CD4-positive, alpha-beta T cell treated with Interleukin-17A for 1 hour (primary cell): ENCODE data around the gene PIK3CA.
"Not testable (repeated sequence)": the region's sequence is repeated elsewhere in the genome, so short reads cannot be mapped to it uniquely, and the experiment has no call there.

Experiments
- DNase-seq: peaks from one replicate; pipeline ENCODE4 v3.0.0-alpha.2; 2020

The PIK3CA gene

DNA sequence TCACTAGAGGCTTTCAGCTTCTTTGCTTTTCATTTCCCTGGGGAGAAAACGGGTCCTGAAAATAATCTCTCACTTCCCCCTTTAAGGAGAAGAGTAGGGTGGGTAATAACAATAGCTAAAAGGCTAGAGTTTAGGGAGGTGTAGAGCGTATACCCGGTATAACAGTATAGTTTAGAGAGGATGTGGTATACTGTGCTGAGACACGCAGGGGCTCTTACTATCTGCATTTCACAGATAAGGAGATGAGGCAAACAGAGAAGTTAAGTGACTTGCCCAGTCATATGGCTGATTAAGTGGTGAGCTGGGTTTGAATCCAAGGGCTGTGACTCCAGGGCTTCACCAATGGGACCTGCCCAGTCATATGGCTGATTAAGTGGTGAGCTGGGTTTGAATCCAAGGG lies 117.7 kb downstream of the PIK3CA start:
- DNase-seq: no peak

GRCh38 chr3:179266701-179267211 lies 118.6 kb downstream of the PIK3CA start:
- no peak for DNase-seq

GRCh38 chr3:179268400-179269051 lies 120.4 kb downstream of the PIK3CA start:
- DNase-seq: no peak

DNA sequence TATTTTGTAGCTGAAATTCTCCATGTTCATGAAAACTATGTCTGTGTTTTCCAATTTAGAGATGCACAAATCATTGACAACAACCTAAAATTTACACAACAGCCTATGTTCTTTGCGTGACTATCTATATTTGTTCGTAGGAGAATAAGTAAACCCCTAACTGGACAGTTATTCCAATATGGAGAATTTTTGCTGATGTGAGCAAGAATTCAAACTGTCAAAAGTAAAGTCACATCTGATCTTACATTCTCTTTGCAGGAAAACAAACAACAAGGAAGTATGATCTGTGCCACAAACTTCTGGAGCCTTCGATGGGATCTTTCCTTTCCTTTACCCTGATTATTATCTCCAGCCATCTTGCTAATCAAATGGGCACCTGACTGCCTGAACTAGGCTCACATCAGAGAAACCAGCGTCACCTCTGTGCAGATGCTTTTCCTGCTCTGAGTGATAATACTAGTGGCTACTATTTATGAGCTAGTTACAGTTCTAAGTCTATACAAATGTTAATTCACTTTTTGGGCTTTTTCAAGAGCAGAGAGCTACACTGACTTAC lies 121.1 kb downstream of the PIK3CA start:
- no peak for DNase-seq

- no peak for DNase-seq
Observed at GRCh38 chr3:179272385-179272784, 124.2 kb downstream of the PIK3CA start.

DNA sequence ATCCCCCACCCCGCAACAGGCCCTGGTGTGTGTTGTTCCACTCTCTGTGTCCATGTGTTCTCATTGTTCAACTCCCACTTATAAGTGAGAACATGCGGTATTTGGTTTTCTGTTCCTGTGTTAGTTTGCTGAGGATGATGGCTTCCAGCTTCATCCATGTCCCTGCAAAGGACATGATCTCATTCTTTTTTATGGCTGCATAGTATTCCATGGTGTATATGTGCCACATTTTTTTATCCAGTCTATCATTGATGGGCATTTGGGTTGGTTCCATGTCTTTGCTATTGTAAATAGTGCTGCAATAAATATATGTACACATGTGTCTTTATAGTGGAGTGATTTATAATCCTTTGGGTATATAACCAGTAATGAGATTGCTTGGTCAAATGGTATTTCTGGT lies 126.3 kb downstream of the PIK3CA start:
- not testable (repeated sequence) for DNase-seq

DNA sequence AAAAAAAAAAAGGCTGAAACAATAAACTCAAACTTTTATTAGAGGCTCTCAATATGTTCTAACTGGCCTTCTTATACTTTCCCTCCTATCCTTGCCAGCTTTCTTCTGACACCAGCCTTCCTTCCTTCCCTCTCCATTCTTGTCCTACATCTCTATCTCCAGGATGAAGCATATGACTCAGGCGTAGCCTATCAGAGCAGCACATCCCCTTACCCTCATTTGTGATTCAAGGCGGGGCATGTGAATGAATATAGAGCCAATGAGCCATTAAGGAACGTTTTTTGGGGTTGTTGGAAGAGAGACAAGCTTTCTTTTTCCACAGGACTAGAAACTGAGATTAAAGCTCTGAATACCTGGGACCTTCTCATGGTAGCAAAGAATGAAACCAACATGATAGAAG lies 127.8 kb downstream of the PIK3CA start:
- DNase-seq: no peak

DNA sequence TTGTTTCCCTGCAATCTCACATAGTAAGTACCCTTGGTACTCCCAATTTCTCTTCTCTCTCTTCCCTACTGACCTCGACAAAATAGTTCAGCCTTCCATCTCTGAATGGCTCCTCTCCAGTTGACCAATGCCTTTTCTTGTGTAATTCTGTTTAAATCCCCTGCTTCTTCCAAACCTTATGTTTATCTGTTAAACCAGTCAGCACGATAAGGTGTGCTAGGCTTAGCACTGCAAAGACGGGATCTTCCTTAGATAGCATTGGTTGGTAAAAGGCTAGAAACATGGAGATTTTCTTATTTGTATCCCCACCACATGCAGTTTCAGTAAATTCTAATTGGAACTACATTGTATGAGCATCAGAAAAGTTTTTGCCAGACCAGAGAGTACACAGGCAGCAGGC lies 128.6 kb downstream of the PIK3CA start:
- no peak for DNase-seq

- DNase-seq: no peak
Observed at GRCh38 chr3:179278151-179278550, 130.0 kb downstream of the PIK3CA start.

GRCh38 chr3:179278932-179279693 lies 131.0 kb downstream of the PIK3CA start:
- DNase-seq: no peak

- no peak for DNase-seq
Observed at GRCh38 chr3:179279837-179280236, 131.7 kb downstream of the PIK3CA start.

DNA sequence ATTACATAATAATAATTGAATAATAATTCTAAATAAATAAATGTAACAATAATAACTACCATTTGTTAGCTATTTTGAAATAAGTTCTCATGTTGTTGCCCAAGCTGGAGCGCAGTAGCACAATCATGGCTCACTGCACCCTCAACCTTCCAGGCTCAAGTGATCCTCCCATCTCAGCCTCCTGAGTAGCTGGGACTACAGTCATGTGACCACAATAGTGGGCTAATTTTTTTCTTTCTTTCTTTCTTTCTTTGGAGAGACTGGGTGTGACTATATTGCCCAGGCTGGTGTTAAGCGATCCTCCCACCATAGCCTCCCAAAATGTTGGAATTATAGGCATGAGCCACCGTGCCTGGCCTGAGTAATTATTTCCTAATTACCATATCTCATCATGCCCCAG lies 133.7 kb downstream of the PIK3CA start:
- DNase-seq: no peak

GRCh38 chr3:179286331-179286730 lies 138.2 kb downstream of the PIK3CA start:
- DNase-seq: no peak

DNA sequence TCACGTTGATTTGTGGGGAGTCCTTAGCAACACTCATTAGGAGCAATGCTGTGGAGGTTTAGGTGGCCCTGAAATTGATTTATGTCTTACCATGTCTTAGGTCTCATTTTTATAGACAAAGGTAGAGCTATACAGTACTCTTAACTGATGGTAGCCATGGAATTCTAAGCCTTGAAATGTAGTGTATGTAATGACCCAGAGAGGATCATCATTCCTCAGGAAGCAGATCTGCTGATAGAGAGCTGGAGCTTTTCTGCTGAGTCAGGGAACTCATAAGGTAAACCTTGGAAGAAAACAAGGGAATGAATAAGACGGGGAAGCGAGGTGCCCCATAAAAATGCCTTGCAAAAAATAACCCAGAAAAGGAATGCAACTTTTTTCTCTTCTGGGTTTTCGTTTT lies 140.7 kb downstream of the PIK3CA start:
- DNase-seq: no peak

- no peak for DNase-seq
Observed at GRCh38 chr3:179289295-179289694, 141.1 kb downstream of the PIK3CA start.
